Epidermal melanocyte (primary cell): ENCODE results near the gene LRCH4.
"Not testable (repeated sequence)": the region's sequence is repeated elsewhere in the genome, so short reads cannot be mapped to it uniquely, and the experiment has no call there.

Experiments used
- DNase-seq: peaks from one replicate; pipeline ENCODE4 v3.0.0; 2011; ENCODE audit warnings: low spot score; ENCODE audit not compliant: insufficient read length

LRCH4 gene

GRCh38 chr7:100546129-100546925, 39.6 kb downstream of the LRCH4 start:
- no peak for DNase-seq

DNA sequence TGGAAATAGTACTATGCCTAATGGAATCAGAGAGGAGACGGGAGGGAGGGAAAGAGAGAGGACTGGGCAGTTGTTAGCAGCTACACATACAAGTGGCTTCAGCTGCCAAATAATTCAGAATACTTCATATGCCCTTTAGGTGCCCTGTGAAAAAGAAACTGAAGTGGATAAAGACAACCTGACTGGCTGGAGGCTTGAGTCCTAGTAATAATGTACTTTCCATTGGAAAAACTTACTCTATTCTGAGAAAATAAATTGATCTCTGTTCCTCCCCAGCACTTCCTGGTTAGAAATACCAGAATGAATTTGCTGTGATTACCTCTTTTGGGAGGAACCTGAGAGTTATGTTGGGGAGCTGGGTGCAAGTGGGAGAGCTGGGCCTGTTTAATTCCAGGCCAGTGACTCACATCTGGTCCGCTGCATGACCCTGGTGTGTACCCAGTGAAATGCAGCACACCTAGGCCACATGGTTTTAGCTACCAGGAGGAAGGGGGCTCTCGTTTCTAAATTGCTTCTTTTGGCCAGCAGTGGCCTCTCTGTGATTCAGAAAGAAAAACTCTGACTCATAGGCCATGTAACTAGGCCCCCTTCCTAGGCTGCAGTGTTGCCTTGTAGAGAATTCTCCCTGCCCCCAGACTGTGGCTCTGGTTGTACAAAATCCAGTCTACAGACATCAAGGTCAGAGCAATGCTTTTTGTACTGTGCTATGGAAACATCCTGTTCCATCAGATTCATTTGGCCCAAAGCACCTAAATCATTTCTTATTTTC, 40.4 kb downstream of the LRCH4 start:
- no peak for DNase-seq

DNA sequence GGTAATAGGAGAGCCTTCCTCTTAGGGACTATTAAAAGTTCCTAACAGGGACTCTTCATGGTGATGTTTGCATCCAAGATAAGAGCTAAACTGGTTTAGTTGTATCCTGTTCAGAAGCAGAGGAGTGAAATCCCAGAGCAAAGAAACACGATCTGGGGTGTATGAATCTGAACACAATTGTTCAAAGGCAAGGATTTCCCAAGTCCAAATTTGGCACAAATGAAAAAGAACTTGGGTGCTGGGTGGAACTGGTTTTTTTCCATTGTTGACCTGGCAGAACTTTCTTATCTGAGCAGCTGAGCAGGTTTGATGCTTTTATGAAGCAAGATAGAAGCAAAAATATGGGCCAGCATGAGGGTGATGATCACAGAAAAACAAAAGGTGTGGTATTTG, 41.0 kb downstream of the LRCH4 start:
- DNase-seq: no peak

DNA sequence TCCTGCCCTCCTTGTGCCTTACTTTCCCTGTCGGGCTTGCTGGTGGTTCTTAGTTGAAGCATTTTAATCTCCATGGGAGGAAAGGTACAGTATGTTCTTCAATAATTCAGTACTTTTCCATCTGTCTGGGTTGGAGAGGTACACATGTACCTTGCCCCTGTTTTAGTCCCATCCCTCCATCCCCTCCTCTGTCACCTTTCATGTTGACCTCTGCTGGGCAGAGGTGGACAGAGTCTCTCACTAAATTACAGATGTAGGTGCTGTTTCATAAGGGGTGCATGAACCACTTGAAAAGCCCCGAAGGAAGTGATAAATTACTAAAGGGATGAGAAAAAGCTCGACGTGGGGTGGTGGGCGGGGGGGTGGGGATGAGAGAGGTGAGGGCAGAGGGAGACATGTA, 41.5 kb downstream of the LRCH4 start:
- DNase-seq: no peak

DNA sequence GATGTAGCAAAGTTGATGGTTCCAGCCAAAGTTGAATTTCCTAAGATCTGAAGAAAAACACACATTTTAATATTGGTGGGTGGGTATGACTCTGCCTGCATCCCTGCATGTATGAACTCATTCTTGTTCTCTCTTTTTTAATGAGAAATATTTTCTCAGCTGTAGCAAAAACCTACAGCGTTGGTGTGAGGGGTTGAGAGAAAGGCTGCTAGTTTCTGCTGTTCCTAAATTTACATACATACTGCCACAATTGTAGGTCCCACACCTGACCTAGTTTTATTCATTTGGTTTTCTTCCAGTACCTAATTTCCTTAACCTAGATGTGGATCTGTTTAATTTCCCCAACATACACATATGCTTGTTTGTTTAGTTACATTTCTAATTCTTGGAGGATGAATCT, 42.3 kb downstream of the LRCH4 start:
- no peak for DNase-seq

GRCh38 chr7:100541309-100541708, 44.6 kb downstream of the LRCH4 start:
- not testable (repeated sequence) for DNase-seq

- DNase-seq: no peak
Observed at GRCh38 chr7:100540073-100540723, 45.7 kb downstream of the LRCH4 start.

DNA sequence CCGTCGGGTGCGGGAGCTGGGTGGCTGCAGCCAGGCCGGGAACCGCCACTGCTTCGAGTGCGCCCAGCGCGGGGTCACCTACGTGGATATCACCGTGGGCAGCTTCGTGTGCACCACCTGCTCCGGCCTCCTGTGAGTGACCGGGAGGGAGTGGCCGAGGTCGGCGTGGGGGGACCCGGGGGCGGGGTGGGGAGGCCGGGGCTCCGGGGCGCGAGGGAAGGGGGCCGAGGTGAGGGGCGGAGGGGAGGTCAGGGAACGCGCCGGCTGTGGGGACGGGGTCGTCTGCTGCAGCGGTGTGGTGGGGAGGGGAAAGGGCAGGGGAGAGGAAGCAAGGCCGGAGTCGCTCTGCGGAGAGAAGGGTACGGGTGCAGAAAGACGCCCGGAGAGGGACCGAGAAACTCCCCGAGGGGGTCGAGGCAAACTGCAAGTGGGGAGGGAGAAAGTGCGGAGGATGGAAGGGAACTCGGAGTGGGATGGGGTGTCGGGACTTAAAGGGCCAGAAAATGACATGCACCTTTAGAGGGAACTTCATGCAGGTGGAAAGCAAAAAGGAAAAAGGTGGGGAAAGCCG, 46.4 kb downstream of the LRCH4 start:
- no peak for DNase-seq

- DNase-seq: peak; percentile 98
Observed at GRCh38 chr7:100538654-100539435, 47.1 kb downstream of the LRCH4 start, which contains the start of gene AGFG2. Gene AGFG2 (plus strand): TSS chr7:100539203. CDS start chr7:100539347, 144 bp downstream.

DNA sequence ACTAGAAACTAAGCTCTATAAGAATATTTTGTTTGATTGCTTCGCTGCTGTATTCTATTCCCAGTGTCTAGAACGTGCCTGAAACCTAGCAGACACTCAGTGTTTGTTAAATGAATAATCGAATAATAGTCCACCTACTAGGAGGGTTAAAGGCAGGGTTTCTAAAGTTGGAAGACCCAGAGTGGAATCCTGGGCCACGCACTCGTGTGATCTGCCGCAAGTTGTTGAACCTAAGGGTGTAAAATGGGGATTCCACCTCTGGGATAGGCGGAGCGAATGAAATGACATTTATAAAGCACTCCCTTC, 47.6 kb downstream of the LRCH4 start:
- DNase-seq: no peak

- DNase-seq: not testable (repeated sequence)
Observed at GRCh38 chr7:100536695-100537094, 49.2 kb downstream of the LRCH4 start.

DNA sequence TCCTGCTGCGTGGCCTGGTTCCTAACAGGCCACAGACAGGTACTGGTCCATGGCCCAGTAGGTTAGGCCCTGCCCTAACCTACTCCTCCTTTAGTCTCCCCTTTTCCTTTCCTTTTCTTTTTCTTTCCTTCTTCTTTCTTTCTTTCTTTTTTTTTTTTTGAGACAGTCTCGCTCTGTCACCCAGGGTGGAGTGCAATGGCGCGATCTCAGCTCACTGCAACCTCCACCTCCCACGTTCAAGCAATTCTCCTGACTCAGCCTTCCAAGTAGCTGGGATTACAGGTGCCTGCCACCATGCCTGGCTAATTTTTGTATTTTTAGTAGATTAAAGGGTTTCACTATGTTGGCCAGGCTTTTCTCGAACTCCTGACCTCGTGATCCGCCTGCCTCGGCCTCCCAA, 49.9 kb downstream of the LRCH4 start:
- not testable (repeated sequence) for DNase-seq

DNA sequence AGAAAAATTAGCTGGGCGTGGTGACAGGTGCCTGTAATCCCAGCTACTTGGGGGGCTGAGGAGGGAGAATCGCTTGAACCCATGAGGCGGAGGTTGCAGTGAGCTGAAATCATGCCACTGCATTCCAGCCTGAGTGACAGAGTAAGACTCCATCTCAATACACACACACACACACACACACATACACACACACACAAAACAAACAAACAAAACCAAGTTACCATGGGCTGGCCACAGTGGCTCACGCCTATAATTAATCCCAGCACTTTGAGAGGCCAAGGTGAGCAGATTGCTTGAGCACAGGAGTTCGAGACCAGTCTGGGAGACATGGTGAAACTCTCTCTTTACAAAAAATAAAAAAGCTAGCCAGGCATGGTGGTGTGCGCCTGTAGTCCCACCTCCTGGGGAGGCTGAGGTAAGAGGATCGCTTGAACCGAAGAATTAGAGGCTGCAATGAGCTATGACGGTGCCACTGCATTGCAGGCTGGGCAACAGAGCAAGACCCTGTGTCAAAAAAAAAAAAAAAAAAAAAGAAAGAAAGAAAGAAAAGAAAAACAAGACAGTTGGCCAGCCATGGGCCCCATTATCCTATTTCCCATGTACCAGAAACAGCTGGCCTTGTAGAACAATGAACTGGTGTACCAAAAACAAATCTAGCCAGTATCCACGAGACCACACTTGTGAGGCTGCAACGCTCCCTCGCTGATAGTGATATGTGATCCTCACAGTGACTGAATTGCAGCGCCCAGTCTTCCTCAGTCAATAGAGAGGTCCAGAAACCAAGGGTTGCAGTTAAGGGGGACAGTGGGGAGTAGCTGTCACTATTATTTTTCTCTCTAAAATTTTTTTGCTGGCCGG, 53.5 kb downstream of the LRCH4 start:
- no peak for DNase-seq

- DNase-seq: not testable (repeated sequence)
Observed at GRCh38 chr7:100528108-100528866, 57.6 kb downstream of the LRCH4 start.
